MCF 10A (cell line): ENCODE measurements around the gene TRMT1L. TPM values are rescaled to one million over a fixed set of nuclear protein-coding genes. Genes with fewer than 3 reads are reported as not detected.
"Not testable (repeated sequence)": the region's sequence is repeated elsewhere in the genome, so short reads cannot be mapped to it uniquely, and the experiment has no call there.

Experiments used
- Bru-seq: library from RNA; stranded (reverse); fragments of 400-500 nt; gene quantifications from one replicate; lab custom pipeline; 2021; lab: Mats Ljungman, UMichigan
- BruChase-seq, 2 experiments: library from RNA; stranded (reverse); fragments of 400-500 nt; gene quantifications; one replicate each; lab custom pipeline; 2021; lab: Mats Ljungman, UMichigan
- BruUV-seq: library from RNA; stranded (reverse); fragments of 400-500 nt; replicated peaks from 2 replicates; lab custom pipeline; 2021; lab: Mats Ljungman, UMichigan
- CTCF ChIA-PET: fragments of 300-600 bp; sonication (Branson Sonifier 250); formaldehyde crosslinking; extraction: SDS; loops from one replicate; lab custom pipeline; 2021; ENCODE audit warnings: antibody characterized with exemption, inconsistent platforms; lab: Yijun Ruan, JAX
- POLR2A ChIA-PET: fragments of 300-600, 350-650 bp; sonication (Branson Sonifier 250); formaldehyde crosslinking; extraction: SDS; loops from one replicate; lab custom pipeline; 2020; ENCODE audit warnings: antibody characterized with exemption, inconsistent platforms; lab: Yijun Ruan, JAX
- DNase-seq: peaks from one replicate; pipeline ENCODE4 v3.0.0-alpha.2; 2018; ENCODE audit not compliant: unreplicated experiment
- H3K27ac Mint-ChIP-seq: one replicate; pipeline ENCODE4 v1.8.0; 2022; ENCODE audit warnings: mild to moderate bottlenecking, low read depth, mixed read lengths; ENCODE audit not compliant: unreplicated experiment
- H3K27me3 Mint-ChIP-seq: one replicate; pipeline ENCODE4 v1.8.0; 2022; ENCODE audit warnings: mixed read lengths; ENCODE audit not compliant: insufficient read depth, unreplicated experiment
- H3K36me3 Mint-ChIP-seq: one replicate; pipeline ENCODE4 v1.8.0; 2022; ENCODE audit warnings: mild to moderate bottlenecking, moderate library complexity, mixed read lengths; ENCODE audit not compliant: insufficient read depth, unreplicated experiment
- H3K4me1 Mint-ChIP-seq: one replicate; pipeline ENCODE4 v1.8.0; 2022; ENCODE audit warnings: mixed read lengths; ENCODE audit not compliant: insufficient read depth, unreplicated experiment
- H3K4me3 Mint-ChIP-seq: one replicate; pipeline ENCODE4 v1.8.0; 2022; ENCODE audit warnings: mild to moderate bottlenecking, moderate library complexity, mixed read lengths; ENCODE audit not compliant: unreplicated experiment
- H3K9me3 Mint-ChIP-seq: one replicate; pipeline ENCODE4 v1.8.0; 2022; ENCODE audit warnings: mixed read lengths; ENCODE audit not compliant: unreplicated experiment
- CTCF ChIP-seq: fragments of 200-600 bp; IDR thresholded peaks from one replicate; pipeline ENCODE4 v1.8.0; 2022; ENCODE audit warnings: antibody characterized with exemption, mild to moderate bottlenecking; ENCODE audit not compliant: unreplicated experiment
- intact Hi-C: fragments of 100-400 bp; cut with micrococcal nuclease; formaldehyde crosslinking; loops from 2 replicates; pipeline ENCODE4 v1.14.1; 2022
- long read RNA-seq: library from polyadenylated mRNA; stranded (forward); transcript quantifications from one replicate; pipeline ENCODE4 v2.0.0, GENCODE V29; 2022
- total RNA-seq: library from RNA; stranded (reverse); gene quantifications from 2 replicates; pipeline ENCODE4 v1.2.3, GENCODE V29; 2022

Gene TRMT1L
- total RNA-seq = 23.4 and 29.3 TPM in 2 replicates
- Bru-seq, nascent RNA = percentile 72 among the genes with signal in this experiment
- BruChase-seq, experiment 1, labeled RNA remaining after a 6-hour chase = percentile 81 among the genes with signal in this experiment
- BruChase-seq, experiment 2, labeled RNA remaining after a 2-hour chase = percentile 87 among the genes with signal in this experiment
- long read RNA-seq, full-length matches to known transcripts = 60 of 76 reads
- long read RNA-seq, partial matches to known transcripts = 4 of 76 reads
- long read RNA-seq, other reads (novel, unspliced or antisense) = 12 of 76 reads

DNA sequence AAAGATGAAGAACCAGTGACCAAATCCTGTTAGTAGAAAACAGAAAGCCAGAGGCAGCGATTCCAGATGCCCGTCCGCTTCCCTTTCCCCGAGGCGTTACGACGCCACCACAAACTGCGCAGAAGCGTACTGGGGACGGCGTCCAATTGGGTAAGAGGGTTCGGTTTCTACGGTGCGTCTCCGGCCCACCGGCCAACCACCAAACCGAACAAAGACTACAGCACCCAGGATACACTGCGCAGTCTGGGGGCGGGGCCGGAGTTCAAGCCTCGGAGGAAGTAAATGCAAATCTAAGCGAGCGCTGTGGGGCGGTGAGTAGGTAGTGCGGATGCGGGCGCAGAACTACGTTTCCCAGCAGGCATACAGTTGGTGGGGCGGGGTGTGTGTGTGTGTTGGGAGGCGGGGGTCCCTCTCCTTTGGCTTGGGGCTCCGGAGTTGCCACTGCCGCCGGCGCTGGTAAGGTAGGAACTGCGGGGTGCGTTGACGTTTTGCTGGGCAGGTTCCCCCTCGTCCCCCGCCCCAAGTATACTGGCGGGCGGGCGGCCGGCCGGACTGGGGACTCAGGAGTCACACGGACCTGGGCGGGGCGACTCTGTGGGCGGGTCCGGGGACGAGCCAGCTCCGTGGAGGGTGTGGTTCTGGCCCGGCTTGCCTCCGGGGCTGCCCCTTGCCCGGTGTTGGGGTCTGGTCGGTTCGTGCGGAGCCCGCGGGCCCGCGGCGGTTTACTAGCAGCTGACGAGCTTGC, at the start of gene TRMT1L, which contains the start of gene SWT1:
Gene TRMT1L, minus strand, starts transcription at position 100 of the 745 bp plus-strand sequence. CDS start 241 bp downstream, outside the sequence.
Gene SWT1, plus strand, starts transcription at position 314 of the 745 bp plus-strand sequence. CDS start 3,675 bp downstream, outside the sequence.
- BruUV-seq = no TSS peak
- Mint-ChIP-seq H3K36me3 (peaks cover 5% of the 10 kb centered on the region), H3K27me3 (no peaks in the 10 kb centered on the region), H3K9me3 (no peaks in the 10 kb centered on the region), H3K27ac (peak within 1 kb of the TSS; percentile 98), H3K4me1 (peaks cover 40% of the 10 kb centered on the region), H3K4me3 (peak within 1 kb of the TSS; percentile 83)
- DNase-seq = peak; percentile 100
- ChIA-PET POLR2A (interaction anchor here (0.6 to 5.9 kb wide), 27 partner anchors 12 to 1657 kb away, joined by 3 to 40 read pairs (median 3); partner anchors contain the start of genes EDEM3, IVNS1ABP, RNF2 and TSEN15), CTCF (interaction anchor here (0.6 to 4.2 kb wide), 10 partner anchors 12 to 524 kb away, joined by 3 to 46 read pairs (median 6); no protein-coding TSS in a partner anchor)
- TF ChIP-seq CTCF = no peak
- intact Hi-C loops = loop anchor here (1.0 to 5.0 kb wide), 6 partner anchors 112 to 405 kb away; partner anchors contain the start of genes EDEM3, IVNS1ABP and RNF2

DNA sequence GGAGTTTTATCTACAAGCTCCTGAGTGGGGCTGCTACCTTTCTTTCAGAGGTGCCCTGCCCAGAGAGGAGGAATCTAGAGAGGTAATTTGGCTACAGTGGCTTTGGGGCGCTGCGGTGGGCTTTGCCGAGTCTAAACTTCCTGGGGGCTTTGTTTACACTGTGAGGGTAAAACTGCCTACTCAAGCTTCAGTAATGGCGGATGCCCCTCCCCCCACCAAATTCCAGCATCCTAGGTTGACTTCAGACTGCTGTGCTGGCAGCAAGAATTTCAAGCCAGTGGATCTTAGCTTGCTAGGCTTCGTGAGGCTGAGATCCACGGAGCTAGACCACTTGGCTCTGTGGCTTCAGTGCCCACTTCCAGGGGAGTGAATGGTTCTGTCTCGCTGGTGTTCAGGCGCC, 44.1 kb upstream of the TRMT1L start:
- no peak for DNase-seq
- ChIA-PET POLR2A (interaction anchor here (0.6 kb wide), 1 partner anchor 334 kb away, joined by 3 read pairs; no protein-coding TSS in a partner anchor), CTCF (interaction anchor here (1.1 kb wide), 1 partner anchor 480 kb away, joined by 4 read pairs; no protein-coding TSS in a partner anchor)
- Mint-ChIP-seq H3K4me3 (no peak overlapping the region), H3K9me3 (peaks cover 28% of the 10 kb centered on the region), H3K27ac (no peak overlapping the region), H3K36me3 (peaks cover 7% of the 10 kb centered on the region), H3K4me1 (no peaks in the 10 kb centered on the region), H3K27me3 (no peaks in the 10 kb centered on the region)
- intact Hi-C loops = no loop called here
- no peak for TF ChIP-seq CTCF
- BruUV-seq = no TSS peak

DNA sequence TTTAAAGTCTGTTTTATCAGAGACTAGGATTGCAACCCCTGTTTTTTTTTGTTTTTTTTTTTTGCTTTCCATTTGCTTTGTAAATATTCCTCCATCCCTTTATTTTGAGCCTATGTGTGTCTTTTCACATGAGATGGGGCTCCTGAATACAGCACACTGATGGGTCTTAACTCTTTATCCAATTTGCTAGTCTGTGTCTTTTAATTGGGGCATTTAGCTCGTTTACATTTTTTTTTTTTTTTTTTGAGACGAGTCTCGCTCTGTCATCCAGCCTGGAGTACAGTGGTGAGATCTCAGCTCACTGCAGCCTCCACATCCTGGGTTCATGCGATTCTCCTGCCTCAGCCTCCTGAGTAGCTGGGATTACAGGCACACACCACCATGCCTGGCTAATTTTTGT, 42.0 kb upstream of the TRMT1L start:
- H3K4me1 Mint-ChIP-seq, H3K27me3 Mint-ChIP-seq, H3K4me3 Mint-ChIP-seq, H3K36me3 Mint-ChIP-seq, BruUV-seq, DNase-seq, intact Hi-C loops, H3K27ac Mint-ChIP-seq: not testable (repeated sequence)
- CTCF ChIA-PET = interaction anchor here (0.6 kb wide), 1 partner anchor 22 kb away, joined by 3 read pairs; no protein-coding TSS in a partner anchor
- POLR2A ChIA-PET = interaction anchor here (2.0 kb wide), 1 partner anchor 42 kb away, joined by 8 read pairs; the partner anchor contains the start of genes SWT1 and TRMT1L
- peaks cover 28% of the 10 kb centered on the region for H3K9me3 Mint-ChIP-seq

DNA sequence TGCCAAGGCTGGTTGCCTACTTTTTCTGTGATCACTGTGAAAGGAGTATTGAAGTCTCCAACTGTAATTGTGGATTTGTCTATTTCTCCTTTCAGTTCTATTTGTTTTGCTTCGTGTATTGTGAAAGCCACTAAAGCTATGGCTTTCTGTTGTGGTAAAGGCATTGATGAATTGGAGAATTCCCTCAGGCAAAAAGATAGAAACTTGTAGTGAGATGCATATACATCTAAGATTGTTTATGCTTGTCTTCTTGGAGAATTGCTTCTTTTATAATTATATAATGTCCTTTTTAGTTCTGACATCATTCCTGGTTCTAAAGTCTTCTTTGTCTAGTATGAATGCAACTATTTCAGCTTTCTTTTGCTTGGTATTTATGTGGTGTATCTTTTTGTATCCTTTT, 37.0 kb upstream of the TRMT1L start:
- POLR2A ChIA-PET = interaction anchor here (0.6 kb wide), 1 partner anchor 423 kb away, joined by 3 read pairs; no protein-coding TSS in a partner anchor
- DNase-seq = no peak
- no peak for TF ChIP-seq CTCF
- no TSS peak for BruUV-seq
- no peak overlapping the region for H3K27ac Mint-ChIP-seq
- H3K4me3 Mint-ChIP-seq = no peak overlapping the region
- peaks cover 15% of the 10 kb centered on the region for H3K9me3 Mint-ChIP-seq
- peaks cover 5% of the 10 kb centered on the region for H3K36me3 Mint-ChIP-seq
- H3K4me1 Mint-ChIP-seq = no peaks in the 10 kb centered on the region
- no peaks in the 10 kb centered on the region for H3K27me3 Mint-ChIP-seq
- intact Hi-C loops = no loop called here
- CTCF ChIA-PET = interaction anchor here (1.4 kb wide), 1 partner anchor 486 kb away, joined by 6 read pairs; no protein-coding TSS in a partner anchor
